GM18951 (cell line): ENCODE measurements around the gene ZNF285.
"Not testable (repeated sequence)": the region's sequence is repeated elsewhere in the genome, so short reads cannot be mapped to it uniquely, and the experiment has no call there.

ENCODE experiments used
- POLR2A ChIP-seq: IDR thresholded peaks from 4 replicates; pipeline ENCODE4 v1.6.1; 2011; ENCODE audit warnings: mild to moderate bottlenecking; ENCODE audit not compliant: insufficient read length, insufficient read depth; ENCODE audit errors: extremely low read depth
- in situ Hi-C: fragments of 300-500 bp; cut with MboI; formaldehyde crosslinking; loops from one replicate; pipeline ENCODE4 v1.12.0; 2022; ENCODE audit warnings: low sequenced_read_pairs, mixed read lengths, inconsistent platforms; ENCODE audit not compliant: unreplicated experiment

ZNF285 gene

GRCh38 chr19:44401139-44402115 is at the start of gene ZNF285:
Gene ZNF285, minus strand, starts transcription at chr19:44401608. Its CDS starts 4,395 bp downstream, at chr19:44397213.
- no peak for TF ChIP-seq POLR2A

DNA sequence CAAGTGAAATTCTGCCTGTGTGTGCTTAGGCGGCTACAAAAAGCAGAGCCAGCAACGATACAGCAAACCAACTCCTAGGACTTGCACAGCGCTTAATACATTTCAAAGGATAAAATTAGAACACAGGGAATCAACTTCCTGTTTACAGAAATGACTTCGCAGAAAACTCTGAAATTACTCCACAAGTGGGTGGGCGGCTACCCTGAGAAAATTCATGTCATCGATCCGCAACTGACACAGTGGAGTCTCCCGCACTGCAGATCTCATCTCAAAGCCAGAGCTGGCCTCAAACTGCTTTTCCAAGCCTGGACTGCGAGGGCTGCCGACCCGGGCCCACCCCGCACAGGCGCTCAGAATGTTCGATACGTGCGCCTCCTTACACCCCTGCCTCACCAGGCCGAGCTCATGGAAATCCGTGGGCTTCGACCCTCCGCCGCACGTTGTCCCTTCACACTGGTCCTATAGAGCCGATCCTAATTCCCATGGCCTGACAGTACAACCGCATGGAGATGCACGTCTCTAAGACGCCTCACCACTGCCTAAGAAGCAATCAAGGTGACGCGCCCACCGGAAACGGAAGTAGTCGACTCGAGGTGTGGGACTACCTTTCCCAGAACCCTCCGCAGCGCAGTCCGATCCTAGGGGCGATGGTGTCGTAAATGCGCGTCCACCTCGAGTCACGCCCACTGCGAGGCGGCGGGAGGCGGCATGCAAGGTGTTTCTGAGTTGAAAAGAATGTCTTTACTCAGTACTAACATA is 46.7 kb upstream of the ZNF285 start, which contains the start of gene ZNF229:
TSS of gene ZNF229 (minus strand) at position 557 of the 759 bp plus-strand sequence. CDS start 5,625 bp downstream, outside the sequence.
- no peak for TF ChIP-seq POLR2A
- in situ Hi-C loops = no loop called here

More at GRCh38 chr19:44401139-44402115, at the start of gene ZNF285:
- in situ Hi-C loops = no loop called here

DNA sequence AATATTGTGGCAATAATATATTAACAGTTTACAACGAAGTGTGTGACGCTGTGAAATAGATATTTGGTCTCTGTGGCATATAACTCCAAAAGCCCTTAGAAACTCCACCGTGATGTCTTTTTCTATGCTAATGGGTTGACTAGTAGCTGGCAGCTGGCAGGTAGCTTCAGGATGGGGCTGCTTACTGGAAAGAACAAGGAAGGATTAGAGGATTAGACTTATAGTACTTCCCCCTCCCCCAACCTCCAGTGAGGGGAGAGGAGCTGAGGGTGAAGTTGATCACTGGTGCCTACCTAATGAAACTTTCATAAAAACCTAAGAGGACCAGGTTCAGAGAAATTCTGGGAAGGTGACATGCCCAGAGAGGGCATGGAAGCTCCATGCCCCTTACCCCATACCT is 37.0 kb upstream of the ZNF285 start:
- TF ChIP-seq POLR2A = no peak
- in situ Hi-C loops = no loop called here

GRCh38 chr19:44435441-44435840 is 34.0 kb upstream of the ZNF285 start:
- in situ Hi-C loops = no loop called here
- no peak for TF ChIP-seq POLR2A

GRCh38 chr19:44430956-44431355 is 29.5 kb upstream of the ZNF285 start:
- in situ Hi-C loops = no loop called here
- no peak for TF ChIP-seq POLR2A

DNA sequence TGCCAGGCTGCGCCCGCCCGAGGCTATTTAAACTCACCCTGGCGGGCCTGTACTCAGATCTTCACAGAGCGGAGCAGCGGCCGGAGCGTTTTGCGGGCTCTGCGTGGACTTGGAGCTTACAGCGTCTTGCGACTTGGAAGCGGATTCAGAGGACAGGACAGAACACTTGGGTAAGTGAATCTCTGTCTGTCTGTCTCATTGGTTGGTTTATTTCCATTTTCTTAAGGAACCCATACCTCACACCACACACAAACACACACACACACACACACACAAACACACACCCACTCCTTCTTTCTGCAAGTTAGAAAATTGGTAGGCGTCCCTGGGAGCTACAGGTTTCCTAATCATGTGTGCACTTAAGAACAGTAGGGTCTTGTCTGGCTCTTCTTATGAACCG is 14.1 kb upstream of the ZNF285 start:
- in situ Hi-C loops = not testable (repeated sequence)

DNA sequence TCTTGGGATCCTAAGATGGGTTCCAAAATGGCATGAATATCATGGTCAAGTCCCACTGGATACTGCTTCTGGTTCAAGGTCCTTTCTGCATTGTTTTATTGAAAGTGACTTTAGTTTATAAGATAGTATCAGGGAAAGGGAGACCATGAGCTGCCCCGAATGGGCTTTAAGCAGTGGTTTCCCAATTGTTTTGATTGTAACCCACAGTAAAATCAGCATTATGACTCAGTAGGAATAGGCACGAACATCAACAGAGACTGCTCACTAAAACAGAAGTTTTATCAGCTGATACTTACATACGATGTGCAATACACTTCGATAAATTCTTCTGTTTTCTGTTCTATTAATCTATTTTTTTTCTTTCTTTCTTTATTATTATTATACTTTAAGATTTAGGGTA is 12.1 kb downstream of the ZNF285 start:
- in situ Hi-C loops = not testable (repeated sequence)

- TF ChIP-seq POLR2A = no peak
- in situ Hi-C loops = no loop called here
Observed at GRCh38 chr19:44374789-44375188, 26.6 kb downstream of the ZNF285 start.

- in situ Hi-C loops = no loop called here
- TF ChIP-seq POLR2A = no peak
Observed at GRCh38 chr19:44371815-44372480, 29.5 kb downstream of the ZNF285 start.

DNA sequence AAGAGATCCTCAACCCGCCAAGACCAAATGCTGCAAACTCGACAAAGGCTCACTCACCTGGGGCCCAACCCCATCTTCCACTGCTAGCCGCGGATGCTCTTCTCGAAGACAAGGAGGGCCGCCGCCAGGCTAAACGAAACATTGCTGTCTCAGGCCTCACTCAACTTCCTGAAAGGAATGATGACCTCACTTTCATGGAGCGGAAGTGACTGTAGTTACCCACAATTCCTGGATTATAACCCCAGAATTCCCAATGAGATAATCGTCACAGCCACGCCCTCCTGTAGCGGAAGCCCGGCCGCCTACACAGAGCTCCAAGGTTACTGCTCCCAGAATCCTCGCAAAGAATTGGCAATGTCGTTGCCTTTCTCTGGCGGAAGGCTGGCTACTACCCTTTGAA is 34.4 kb downstream of the ZNF285 start:
- TF ChIP-seq POLR2A = no peak
- in situ Hi-C loops = no loop called here

DNA sequence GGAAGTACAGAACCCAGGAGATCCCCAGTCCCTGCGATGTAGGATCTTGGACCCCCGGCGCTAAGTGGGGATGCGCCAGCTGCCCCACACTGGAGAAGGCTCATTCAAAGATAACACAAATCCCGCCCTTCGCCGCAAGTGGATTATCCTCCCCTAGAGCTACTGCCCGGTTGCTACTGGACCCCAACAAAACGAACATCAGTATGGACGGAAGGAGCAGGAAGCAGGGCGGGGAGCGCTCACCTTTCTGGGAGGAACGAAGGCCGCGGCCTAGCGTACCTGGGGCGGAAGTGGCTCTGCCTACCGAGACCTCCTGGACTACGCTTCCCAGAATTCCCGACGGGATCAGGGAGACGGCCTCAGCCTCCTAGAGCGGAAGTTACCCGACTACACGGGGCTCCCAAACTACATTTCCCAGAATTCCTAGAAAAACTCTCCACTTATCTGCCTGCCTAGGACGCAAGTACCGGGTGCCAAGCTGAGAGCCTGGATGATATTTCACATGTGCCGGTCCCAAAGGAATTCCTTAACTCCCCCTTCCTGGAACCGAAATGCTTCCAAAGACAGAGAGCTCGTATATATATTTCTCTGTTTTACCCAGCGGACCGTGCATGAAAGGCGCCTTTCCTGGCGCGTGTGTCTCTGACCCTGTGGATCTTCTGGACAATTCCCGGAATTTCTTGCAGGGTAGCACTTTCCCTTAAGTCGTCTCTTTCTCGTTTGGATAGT is 44.9 kb downstream of the ZNF285 start, which contains the start of gene ZNF112:
TSS of gene ZNF112 (minus strand) at position 298 of the 729 bp plus-strand sequence. CDS start 16,141 bp downstream, outside the sequence.
- no peak for TF ChIP-seq POLR2A
- in situ Hi-C loops = no loop called here

DNA sequence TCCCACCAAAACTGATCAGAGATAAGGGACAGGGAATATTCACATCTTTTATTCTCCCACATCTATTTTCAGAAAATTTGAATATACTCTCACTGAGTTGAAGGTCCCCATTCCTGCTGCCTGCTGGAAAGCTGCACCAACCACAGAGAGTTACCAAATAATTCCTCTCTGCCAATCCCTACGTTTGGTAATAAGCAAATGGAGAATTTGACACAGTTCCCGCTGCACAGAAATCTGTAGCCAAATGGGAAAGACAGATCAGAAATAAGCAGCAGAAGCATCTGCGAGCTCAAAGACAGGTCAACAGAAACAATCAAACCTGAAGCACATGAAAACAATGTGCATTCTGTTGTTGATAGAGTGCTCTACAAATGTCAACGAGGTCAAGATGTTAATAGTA is 54.9 kb downstream of the ZNF285 start:
- in situ Hi-C loops = no loop called here

GRCh38 chr19:44345959-44346358 is 55.4 kb downstream of the ZNF285 start:
- TF ChIP-seq POLR2A = no peak
- in situ Hi-C loops = no loop called here

More for the DNA sequence above, 54.9 kb downstream of the ZNF285 start:
- TF ChIP-seq POLR2A = no peak

- no peak for TF ChIP-seq POLR2A
- in situ Hi-C loops = no loop called here
Observed at GRCh38 chr19:44344255-44344654, 57.2 kb downstream of the ZNF285 start.
